ENCODE data around the gene LMBR1L.
A peak's percentile ranks its signal among the peaks of the same experiment; 100 is the strongest.

- no peak for TF ChIP-seq GLMP (CRISPR knock-in tag; IDR thresholded peaks at IDR 0.05; ENCODE audit: borderline replicate concordance)
- no peak for TF ChIP-seq MTA3 (CRISPR knock-in tag; IDR thresholded peaks at IDR 0.05)
- no peak for TF ChIP-seq RBM39 (IDR thresholded peaks at IDR 0.05; ENCODE audit: low read depth, low read length, poor library complexity, severe bottlenecking)
- peak; percentile 10; the same call in 1 of the 2 replicates for TF ChIP-seq CHD2 (IDR thresholded peaks at IDR 0.05; ENCODE audit: low read depth, low read length)
- peak; percentile 33; the same call in 1 of the 2 replicates for TF ChIP-seq CTCF (CRISPR knock-in tag; IDR thresholded peaks at IDR 0.05)
- TF ChIP-seq JUNB (CRISPR knock-in tag; IDR thresholded peaks at IDR 0.05; ENCODE audit: borderline replicate concordance): no peak
- TF ChIP-seq TEAD2 (CRISPR knock-in tag; IDR thresholded peaks at IDR 0.05): no peak
- peak; percentile 80; the same call in 1 of the 2 replicates for TF ChIP-seq ZNF230 (CRISPR knock-in tag; IDR thresholded peaks at IDR 0.05)
- TF ChIP-seq ZNF263 (CRISPR knock-in tag; IDR thresholded peaks at IDR 0.05): peak; percentile 80
- no peak for TF ChIP-seq FUBP1 (CRISPR knock-in tag; IDR thresholded peaks at IDR 0.05; ENCODE audit: borderline replicate concordance)
- TF ChIP-seq TAF1 (CRISPR knock-in tag; IDR thresholded peaks at IDR 0.05): peak; percentile 74; the same call in 1 of the 2 replicates
- peak; percentile 52; the same call in 1 of the 2 replicates for TF ChIP-seq SIN3A (IDR thresholded peaks at IDR 0.05; ENCODE audit: borderline replicate concordance, low read depth, low read length)
These were observed at the start of gene LMBR1L for GRCh38 chr12:49110464-49111155.
